Endothelial cell of umbilical vein (primary cell): ENCODE results near the gene ULK1. TPM values are rescaled to one million over a fixed set of nuclear protein-coding genes. Genes with fewer than 3 reads are reported as not detected.

Experiments used
- BruUV-seq: library from RNA; stranded (reverse); fragments of 400-500 nt; replicated peaks from 2 replicates; lab custom pipeline; 2021; lab: Mats Ljungman, UMichigan
- CTCF ChIA-PET: fragments of 300-600, 350-600 bp; sonication (Branson Sonifier 250); formaldehyde crosslinking; loops from one replicate; lab custom pipeline; 2021; ENCODE audit warnings: antibody characterized with exemption, inconsistent platforms; lab: Charles Lee
- POLR2A ChIA-PET: fragments of 300-600, 350-600 bp; sonication (Branson Sonifier 250); formaldehyde crosslinking; loops from one replicate; lab custom pipeline; 2021; ENCODE audit warnings: antibody characterized with exemption, inconsistent platforms; lab: Charles Lee
- DNase-seq: peaks from one replicate; pipeline ENCODE4 v3.0.0-alpha.2; 2011; ENCODE audit warnings: low read depth, low spot score
- FAIRE-seq: peaks from 2 replicates; lab custom pipeline; 2011; peaks lifted over from hg19 to GRCh38; lab: Jason Lieb, UNC
- H2AFZ ChIP-seq: 2 replicates; pipeline ENCODE4 v1.6.0; 2012; ENCODE audit warnings: low read depth, low read length, control low read depth, inconsistent platforms
- H3K27ac ChIP-seq: 2 replicates; pipeline ENCODE4 v1.5.1; 2011; ENCODE audit warnings: low read depth, mild to moderate bottlenecking, control low read depth, low read length, moderate library complexity; ENCODE audit not compliant: insufficient read depth
- H3K27me3 ChIP-seq, 2 experiments: 2 replicates each; pipeline versions ENCODE4 v1.6.0 to v1.6.1; 2011; ENCODE audit warnings: low read length in 2 of 2, mixed read lengths in 1 of 2; ENCODE audit not compliant: control insufficient read depth in 2 of 2, insufficient read depth in 2 of 2
- H3K36me3 ChIP-seq, 2 experiments: 2 replicates in 1 of 2; 3 replicates in 1 of 2; pipeline ENCODE4 v1.5.1; 2011; ENCODE audit warnings: low read length in 2 of 2, mild to moderate bottlenecking in 1 of 2, moderate library complexity in 1 of 2; ENCODE audit not compliant: control insufficient read depth in 2 of 2, insufficient read depth in 2 of 2; ENCODE audit errors: extremely low read depth in 1 of 2
- H3K4me1 ChIP-seq: 3 replicates; pipeline ENCODE4 v1.5.1; 2011; ENCODE audit warnings: mild to moderate bottlenecking, low read length; ENCODE audit not compliant: control insufficient read depth, insufficient read depth; ENCODE audit errors: extremely low read depth
- H3K4me2 ChIP-seq: 2 replicates; pipeline ENCODE4 v1.6.1; 2011; ENCODE audit warnings: low read length, control low read depth, mixed read lengths; ENCODE audit not compliant: insufficient read depth
- H3K4me3 ChIP-seq, 3 experiments: fragments of 200-600 bp in 1 of 3; sonication (generic), shearing (Covaris generic) in 1 of 3; replicated peaks in 1 of 3; 2 replicates each; pipeline ENCODE4 v1.5.1; 2011 to 2016; ENCODE audit warnings: control low read depth in 3 of 3, low read length in 3 of 3, mild to moderate bottlenecking in 2 of 3, inconsistent platforms in 1 of 3, low read depth in 1 of 3, moderate library complexity in 1 of 3; ENCODE audit not compliant: insufficient read depth in 1 of 3
- H3K79me2 ChIP-seq: 2 replicates; pipeline ENCODE4 v1.6.0; 2012; ENCODE audit warnings: low read length, inconsistent platforms; ENCODE audit not compliant: control insufficient read depth, insufficient read depth
- H3K9ac ChIP-seq: replicated peaks from 2 replicates; pipeline ENCODE3; 2011; ENCODE audit warnings: low read length, control low read depth; ENCODE audit not compliant: insufficient read depth; ENCODE audit errors: extremely low read depth
- H3K9me1 ChIP-seq: replicated peaks from 3 replicates; pipeline ENCODE4 v1.6.0; 2011; ENCODE audit warnings: mild to moderate bottlenecking, low read length; ENCODE audit not compliant: control insufficient read depth, insufficient read depth; ENCODE audit errors: extremely low read depth
- H3K9me3 ChIP-seq: replicated peaks from 2 replicates; pipeline ENCODE4 v1.5.1; 2012; ENCODE audit warnings: low read length, inconsistent platforms; ENCODE audit not compliant: control insufficient read depth, insufficient read depth
- H4K20me1 ChIP-seq: replicated peaks from 2 replicates; pipeline ENCODE3; 2011; ENCODE audit warnings: mild to moderate bottlenecking, low read length; ENCODE audit not compliant: control insufficient read depth, insufficient read depth; ENCODE audit errors: extremely low read depth
- CTCF ChIP-seq, 2 donors: IDR thresholded peaks; 1 replicate in 1 of 2; 2 replicates in 1 of 2; pipeline ENCODE4 v1.5.1; 2011; ENCODE audit warnings: low read length in 2 of 2, mild to moderate bottlenecking in 2 of 2, moderate library complexity in 2 of 2, control low read depth in 1 of 2, inconsistent platforms in 1 of 2, low read depth in 1 of 2; ENCODE audit not compliant: insufficient read depth in 1 of 2; ENCODE audit errors: extremely low read depth in 1 of 2
- EZH2 ChIP-seq: IDR thresholded peaks from 2 replicates; pipeline ENCODE4 v1.6.1; 2012; ENCODE audit warnings: borderline replicate concordance, low read depth, mild to moderate bottlenecking, moderate library complexity, low read length, inconsistent platforms; ENCODE audit not compliant: severe bottlenecking
- FOS ChIP-seq: IDR thresholded peaks from 2 replicates; pipeline ENCODE4 v1.6.1; 2011; ENCODE audit warnings: mild to moderate bottlenecking, low read length, moderate library complexity, borderline replicate concordance; ENCODE audit not compliant: insufficient read depth
- GATA2 ChIP-seq: IDR thresholded peaks from 2 replicates; pipeline ENCODE4 v1.7.0; 2011; ENCODE audit warnings: low read depth, mild to moderate bottlenecking, moderate library complexity, mixed read lengths, low read length; ENCODE audit not compliant: insufficient read length, insufficient read depth
- JUN ChIP-seq: IDR thresholded peaks from 2 replicates; pipeline ENCODE4 v1.6.1; 2011; ENCODE audit warnings: borderline replicate concordance, low read depth; ENCODE audit not compliant: insufficient read length, insufficient read depth
- MAX ChIP-seq: IDR thresholded peaks from 2 replicates; pipeline ENCODE4 v1.6.1; 2011; ENCODE audit not compliant: insufficient read depth, insufficient read length
- MYC ChIP-seq: IDR thresholded peaks from one replicate; pipeline ENCODE4 v1.6.1; 2011; ENCODE audit warnings: mild to moderate bottlenecking, low read depth, low read length
- POLR2A ChIP-seq: IDR thresholded peaks from 2 replicates; pipeline ENCODE4 v1.6.1; 2012; ENCODE audit warnings: low read depth, mild to moderate bottlenecking, control low read depth, low read length
- POLR2AphosphoS5 ChIP-seq: IDR thresholded peaks from 2 replicates; pipeline ENCODE4 v1.6.1; 2012; ENCODE audit warnings: low read depth, mild to moderate bottlenecking, control low read depth, low read length, moderate library complexity; ENCODE audit not compliant: insufficient read depth
- dilution Hi-C: fragments of 300-500 bp; cut with MboI; formaldehyde crosslinking; loops from one replicate; pipeline ENCODE4 v1.15.0; 2019; ENCODE audit warnings: low sequenced_read_pairs; ENCODE audit not compliant: extremely low pct_ligation_motif_present
- intact Hi-C: fragments of 100-400 bp; cut with micrococcal nuclease; formaldehyde crosslinking; loops from one replicate; pipeline ENCODE4 v1.10.0; 2022
- polyA plus RNA-seq, 4 experiments: library from polyadenylated mRNA; depleted of rRNA in 3 of 4; stranded (reverse) in 3 of 4; unstranded in 1 of 4; fragments of >200 nt; gene quantifications; 2 replicates each; pipeline versions ENCODE4 v1.2.1 to v1.2.3, GENCODE V29; 2011 to 2012; ENCODE audit warnings: missing spikeins in 1 of 4
- total RNA-seq: library from RNA; stranded (reverse); gene quantifications from 2 replicates; pipeline ENCODE4 v1.2.3, GENCODE V29; 2021

The ULK1 gene
- total and polyA plus RNA-seq, 2 donors (not counting 3 experiments of a cell fraction or from before 2014, with no cell fraction given): 14.4 to 38.2 TPM

GRCh38 chr12:131855521-131856142 is 38.8 kb upstream of the ULK1 start:
- H3K4me2 ChIP-seq: no peak overlapping the region
- DNase-seq (no peak), FAIRE-seq (no peak)
- intact Hi-C loops (no loop called here), dilution Hi-C loops (no loop called here)
- H3K27ac ChIP-seq: no peak overlapping the region
- no peaks in the 10 kb centered on the region for H3K27me3 ChIP-seq
- H3K9ac ChIP-seq: no peak overlapping the region
- no peaks in the 10 kb centered on the region for H3K4me1 ChIP-seq
- no peak for TF ChIP-seq JUN
- TF ChIP-seq MAX: no peak
- TF ChIP-seq POLR2AphosphoS5: no peak
- TF ChIP-seq CTCF (IDR thresholded peaks at IDR 0.05; ENCODE audit: extremely low read depth in 1 of 2, insufficient read depth in 1 of 2, low read depth in 1 of 2, low read length in 2 of 2): no peak
- TF ChIP-seq EZH2: no peak
- no peak for TF ChIP-seq MYC
- TF ChIP-seq FOS: no peak
- TF ChIP-seq POLR2A: no peak
- TF ChIP-seq GATA2: no peak
- no peaks in the 10 kb centered on the region for H4K20me1 ChIP-seq
- no peak overlapping the region for H2AFZ ChIP-seq
- no peaks in the 10 kb centered on the region for H3K79me2 ChIP-seq
- BruUV-seq: no TSS peak
- H3K9me1 ChIP-seq: no peaks in the 10 kb centered on the region
- H3K4me3 ChIP-seq: no peak overlapping the region
- H3K36me3 ChIP-seq: no peaks in the 10 kb centered on the region
- POLR2A ChIA-PET: no interaction called here
- CTCF ChIA-PET: no interaction called here
- H3K9me3 ChIP-seq: no peaks in the 10 kb centered on the region
